IMR-90 (cell line): Measurements from ENCODE around the gene PDHA2.

ENCODE experiments used
- CEBPB ChIP-seq: IDR thresholded peaks from 2 replicates; pipeline ENCODE4 v1.6.1; 2012; ENCODE audit warnings: low read depth, low read length, improper control_type of control experiment
- CHD1 ChIP-seq: IDR thresholded peaks from 2 replicates; pipeline ENCODE4 v1.6.1; 2012; ENCODE audit warnings: low read depth, low read length, improper control_type of control experiment
- CTCF ChIP-seq: conservative IDR thresholded peaks from 2 replicates; pipeline ENCODE4 v1.5.1; 2012; ENCODE audit warnings: mild to moderate bottlenecking, low read depth, low read length, improper control_type of control experiment
- ELK1 ChIP-seq: fragments of 150-350 bp; IDR thresholded peaks from 2 replicates; pipeline ENCODE4 v1.6.1; 2016; ENCODE audit warnings: low read depth, mild to moderate bottlenecking, low read length, moderate library complexity, borderline replicate concordance
- FOS ChIP-seq: fragments of 150-350 bp; IDR thresholded peaks from 2 replicates; pipeline ENCODE4 v1.6.1; 2016; ENCODE audit warnings: low read depth, low read length
- MAFK ChIP-seq: IDR thresholded peaks from 2 replicates; pipeline ENCODE4 v1.6.1; 2012; ENCODE audit warnings: low read depth, low read length, improper control_type of control experiment
- NFE2L2 ChIP-seq: fragments of 150-350 bp; IDR thresholded peaks from 2 replicates; pipeline ENCODE4 v1.6.1; 2016; ENCODE audit warnings: low read depth, mild to moderate bottlenecking, low read length
- POLR2A ChIP-seq: IDR thresholded peaks from 2 replicates; pipeline ENCODE4 v1.6.1; 2012; ENCODE audit warnings: mild to moderate bottlenecking, low read depth, low read length
- RAD21 ChIP-seq: IDR thresholded peaks from 2 replicates; pipeline ENCODE4 v1.6.1; 2012; ENCODE audit warnings: low read length, improper control_type of control experiment
- RCOR1 ChIP-seq: IDR thresholded peaks from 2 replicates; pipeline ENCODE4 v1.6.1; 2012; ENCODE audit warnings: mild to moderate bottlenecking, low read length, improper control_type of control experiment; ENCODE audit not compliant: insufficient replicate concordance
- RFX5 ChIP-seq: IDR thresholded peaks from 2 replicates; pipeline ENCODE4 v1.8.0; 2012; ENCODE audit warnings: low read depth, mild to moderate bottlenecking, low read length, moderate library complexity
- SMC3 ChIP-seq: fragments of 150-350 bp; IDR thresholded peaks from 2 replicates; pipeline ENCODE4 v1.6.1; 2016; ENCODE audit warnings: low read depth, mild to moderate bottlenecking, antibody characterized with exemption, low read length, moderate library complexity

GRCh38 chr4:95839891-95840290 lies at the start of gene PDHA2:
- TF ChIP-seq CTCF (no peak), RCOR1 (no peak), POLR2A (no peak), CEBPB (no peak), CHD1 (no peak), RFX5 (no peak), ELK1 (no peak), NFE2L2 (no peak), FOS (no peak), MAFK (no peak), SMC3 (no peak), RAD21 (no peak)
